Stimulated activated naive CD8-positive, alpha-beta T cell treated with anti-CD3 and anti-CD28 coated beads, Interleukin-15, Interleukin-2, amounts not matched to agents 100 U/mL and 50 U/mL, for 24 hours (primary cell): Measurements from ENCODE around the gene KCNJ10.

Source experiments
- ATAC-seq: fragments of 150-1000 bp; cut with Tn5 transposase; one replicate; pipeline ENCODE4 v1.10.0; 2021
- DNase-seq: peaks from one replicate; pipeline ENCODE4 v3.0.0; 2021

Gene KCNJ10

GRCh38 chr1:160024195-160024905 lies 45.6 kb downstream of the KCNJ10 start:
- DNase-seq (no peak), ATAC-seq (no peak)

DNA sequence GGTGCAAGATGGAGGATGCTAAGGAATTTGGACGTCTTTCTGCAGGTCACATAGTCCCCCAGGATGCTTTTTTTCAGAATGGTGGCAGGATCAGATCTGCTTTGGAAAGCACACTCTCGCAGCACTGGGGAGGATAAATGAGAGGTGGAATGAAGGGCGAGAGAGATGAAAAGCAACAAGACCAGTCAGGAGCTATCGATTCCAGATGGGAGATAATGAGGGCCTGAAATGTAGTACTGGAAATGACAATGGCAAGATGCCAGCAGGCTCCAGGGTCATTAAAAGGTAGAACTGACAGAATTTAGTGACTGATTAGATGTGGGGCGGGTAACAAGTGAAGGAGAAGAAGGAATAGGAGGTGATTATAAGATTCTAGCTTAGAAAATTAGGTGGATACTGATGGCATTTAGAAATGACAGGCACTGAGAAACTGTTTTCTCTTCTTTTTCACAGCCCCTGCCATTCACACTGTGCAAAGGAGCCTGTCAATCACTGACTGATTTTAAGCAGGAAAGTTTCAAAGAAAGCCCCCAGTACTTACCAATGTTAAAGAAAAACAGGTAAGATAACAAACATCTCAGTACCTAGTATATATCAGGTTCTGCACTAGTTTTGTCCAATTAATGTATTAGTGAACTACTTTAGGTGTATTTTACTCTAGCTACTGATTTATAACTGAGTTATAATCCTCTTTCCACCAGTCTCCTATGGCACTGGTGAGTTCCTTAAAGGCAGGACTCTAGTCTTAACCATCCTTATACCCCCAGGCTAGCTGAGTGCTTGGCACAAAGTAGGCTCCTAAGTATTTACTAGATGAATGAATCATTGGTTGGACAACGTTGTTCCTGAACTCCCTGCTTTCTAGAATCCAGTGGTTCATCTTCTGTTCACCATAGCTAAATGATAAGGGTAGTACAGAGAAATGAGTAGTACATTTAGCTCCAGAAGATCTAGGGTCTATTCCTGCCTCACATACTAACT lies 47.3 kb downstream of the KCNJ10 start:
- ATAC-seq (no peak), DNase-seq (no peak)

- DNase-seq (no peak), ATAC-seq (no peak)
These were observed 48.4 kb downstream of the KCNJ10 start for GRCh38 chr1:160021376-160022074.

- DNase-seq = no peak
- no peak for ATAC-seq
These were observed 49.8 kb downstream of the KCNJ10 start for GRCh38 chr1:160020196-160020595.

- no peak for DNase-seq
- no peak for ATAC-seq
These were observed 51.1 kb downstream of the KCNJ10 start for GRCh38 chr1:160018900-160019299.

DNA sequence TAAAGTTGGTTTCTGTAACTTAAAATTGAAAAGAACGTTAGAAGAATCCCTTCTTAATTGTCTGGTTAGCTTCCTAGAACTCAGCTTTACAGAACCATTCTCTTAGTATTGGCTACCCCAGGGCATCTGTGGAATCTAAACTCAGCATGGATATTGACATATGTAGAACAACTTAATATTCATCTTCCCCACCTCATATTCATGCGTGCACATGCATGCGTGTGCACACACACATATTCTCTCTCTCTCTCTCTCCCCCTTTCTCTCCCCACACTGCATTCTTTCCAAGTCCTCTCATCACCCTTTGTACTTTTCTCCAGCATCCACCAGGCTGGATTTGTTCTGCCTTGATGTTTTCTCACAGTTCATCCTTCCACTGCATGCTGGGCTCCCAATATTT lies 51.6 kb downstream of the KCNJ10 start:
- no peak for ATAC-seq
- DNase-seq = no peak

- ATAC-seq (no peak), DNase-seq (no peak)
These were observed 52.4 kb downstream of the KCNJ10 start for GRCh38 chr1:160017592-160017991.

DNA sequence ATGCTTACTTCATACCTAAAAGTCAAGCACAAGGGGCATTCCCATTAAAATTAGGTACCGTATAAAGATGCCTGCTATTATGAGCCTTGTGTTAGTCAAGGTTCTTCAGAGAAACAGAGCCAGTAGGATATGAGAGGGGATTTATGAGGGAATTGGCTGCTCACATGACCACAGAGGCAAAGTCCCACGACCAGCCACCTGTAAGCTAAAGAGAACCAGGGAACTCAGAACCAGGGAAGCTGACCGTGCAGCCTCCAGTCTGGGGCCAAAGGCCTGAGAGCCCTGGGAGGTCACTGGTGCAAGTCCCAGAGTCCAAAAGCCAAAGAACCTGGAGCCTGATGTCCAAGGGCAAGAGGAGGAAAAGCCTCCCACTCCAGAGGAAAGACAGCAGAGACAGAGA lies 58.2 kb downstream of the KCNJ10 start:
- ATAC-seq (no peak), DNase-seq (no peak)

- ATAC-seq (no peak), DNase-seq (no peak)
These were observed 60.2 kb downstream of the KCNJ10 start for GRCh38 chr1:160009801-160010200.

- DNase-seq = no peak
- no peak for ATAC-seq
These were observed 60.9 kb downstream of the KCNJ10 start for GRCh38 chr1:160009081-160009480.

DNA sequence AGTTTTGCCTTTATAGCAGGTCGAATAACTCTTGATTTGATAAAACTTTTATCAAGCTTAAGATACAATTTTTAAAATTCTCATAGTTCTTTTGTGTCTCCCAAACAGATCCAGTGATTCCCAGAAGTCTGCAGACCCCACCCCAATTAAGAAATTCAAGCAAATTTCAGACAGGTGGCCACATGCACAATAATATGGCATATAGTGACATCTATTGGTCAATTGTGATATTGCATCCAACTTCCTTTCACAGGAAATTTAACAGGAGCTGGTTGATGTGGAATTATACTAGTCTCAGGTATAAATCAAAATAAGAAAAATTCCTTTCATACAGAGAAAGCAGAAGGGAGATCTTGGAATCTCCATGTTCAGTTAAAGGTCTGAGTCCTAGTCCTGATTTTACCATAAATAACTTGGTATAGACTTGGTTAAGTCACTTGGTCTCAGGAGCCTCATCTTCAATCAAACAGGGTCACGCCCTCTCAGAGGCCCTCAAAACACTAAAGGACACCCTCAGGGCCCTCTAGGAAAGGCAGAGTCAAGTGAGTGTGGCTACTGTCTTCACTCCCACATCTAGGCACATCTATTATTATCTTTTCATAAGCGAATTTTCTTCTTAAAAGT lies 62.3 kb downstream of the KCNJ10 start:
- ATAC-seq = no peak
- no peak for DNase-seq

DNA sequence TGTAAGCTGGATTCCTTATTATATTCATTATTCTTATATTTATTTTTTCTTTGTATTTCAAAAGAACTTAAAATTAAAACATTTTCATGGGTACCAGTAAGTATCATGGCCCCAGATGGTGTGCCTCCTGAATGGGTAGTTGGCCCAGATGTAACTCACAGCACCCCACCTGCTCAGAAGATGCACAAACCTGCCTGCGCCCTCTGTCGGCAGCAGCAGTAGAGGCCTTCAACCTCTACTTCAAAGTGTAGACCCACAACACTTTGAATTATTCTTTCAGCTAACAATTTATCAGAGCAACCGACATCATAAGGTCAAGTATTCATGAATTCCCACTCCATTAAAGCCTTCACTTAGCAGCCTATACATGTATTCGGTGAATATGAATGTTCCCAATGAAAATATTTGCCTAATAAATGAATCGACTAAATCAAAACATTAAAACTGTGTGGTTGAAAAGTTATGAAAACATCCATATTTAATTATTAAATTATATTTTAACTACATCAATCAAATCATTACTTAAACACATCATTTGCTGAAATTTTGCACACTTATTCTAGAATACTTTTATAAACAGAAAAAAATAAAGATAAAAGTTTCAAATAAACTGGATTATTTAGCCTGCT lies 63.5 kb downstream of the KCNJ10 start:
- peak; percentile 76 for DNase-seq
- peak; percentile 76 for ATAC-seq

GRCh38 chr1:160005070-160005469 lies 64.9 kb downstream of the KCNJ10 start:
- DNase-seq (no peak), ATAC-seq (no peak)

- no peak for ATAC-seq
- DNase-seq = no peak
These were observed 65.5 kb downstream of the KCNJ10 start for GRCh38 chr1:160004425-160004824.

GRCh38 chr1:160004001-160004400 lies 66.0 kb downstream of the KCNJ10 start:
- ATAC-seq (no peak), DNase-seq (no peak)

GRCh38 chr1:160001440-160001839 lies 68.5 kb downstream of the KCNJ10 start:
- DNase-seq (no peak), ATAC-seq (no peak)

- ATAC-seq (no peak), DNase-seq (no peak)
These were observed 70.8 kb downstream of the KCNJ10 start for GRCh38 chr1:159999204-159999603.

DNA sequence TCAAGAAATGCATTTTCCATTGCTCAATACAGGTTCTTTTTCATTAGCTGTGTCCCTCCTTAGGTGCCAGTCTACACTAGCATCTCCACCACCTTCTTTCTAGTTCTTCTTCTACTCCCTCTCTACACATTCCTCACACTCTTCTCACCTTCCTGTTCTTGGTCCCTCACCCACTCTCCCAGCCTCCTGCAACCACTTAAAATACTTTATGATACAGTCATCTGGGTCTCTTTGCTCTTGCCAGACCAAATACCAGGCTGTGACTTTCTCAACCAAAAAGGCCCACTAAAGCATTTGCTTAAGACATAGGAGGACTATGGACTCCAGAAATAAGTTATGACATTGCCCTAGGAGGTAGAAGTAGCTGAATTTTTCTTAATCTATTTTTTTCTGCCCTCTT lies 73.3 kb downstream of the KCNJ10 start:
- ATAC-seq = no peak
- DNase-seq = no peak

DNA sequence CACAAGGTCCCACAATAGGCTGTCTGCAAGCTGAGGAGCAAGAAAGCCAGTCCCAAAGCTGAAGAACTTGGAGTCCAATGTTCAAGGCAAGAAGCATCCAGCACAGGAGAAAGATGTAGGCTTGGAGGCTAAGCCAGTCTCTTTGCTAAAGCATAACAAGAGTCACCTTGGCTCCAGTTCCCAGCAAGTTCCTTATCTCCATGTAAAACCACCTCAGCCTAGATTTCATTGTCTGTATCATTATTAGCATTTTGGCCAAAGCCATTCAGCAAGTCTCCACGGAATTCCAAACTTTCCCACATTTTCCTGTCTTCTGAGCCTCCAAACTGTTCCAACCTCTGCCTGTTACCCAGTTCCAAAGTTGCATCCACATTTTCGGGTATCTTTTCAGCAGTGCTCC lies 75.1 kb downstream of the KCNJ10 start:
- no peak for DNase-seq
- no peak for ATAC-seq

DNA sequence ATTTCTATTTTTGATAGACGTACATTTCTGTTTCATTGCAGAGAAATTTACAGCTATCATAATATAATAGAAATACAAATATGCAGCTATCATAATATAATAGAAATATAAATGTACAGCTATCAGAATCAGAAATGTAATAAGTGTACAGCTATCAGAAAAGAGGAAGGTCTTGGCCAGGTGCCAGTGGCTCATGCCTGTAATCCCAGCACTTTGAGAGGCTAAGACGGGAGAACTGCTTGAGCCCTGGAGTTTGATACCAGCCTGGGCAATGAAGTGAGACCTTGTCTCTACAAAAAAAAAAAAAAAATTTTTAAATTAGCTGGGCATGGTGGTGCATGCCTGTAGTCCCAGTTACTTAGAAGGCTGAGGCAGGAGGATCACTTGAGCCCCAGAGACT lies 76.0 kb downstream of the KCNJ10 start:
- ATAC-seq (no peak), DNase-seq (no peak)

GRCh38 chr1:159992161-159992560 lies 77.8 kb downstream of the KCNJ10 start:
- ATAC-seq = no peak
- no peak for DNase-seq

DNA sequence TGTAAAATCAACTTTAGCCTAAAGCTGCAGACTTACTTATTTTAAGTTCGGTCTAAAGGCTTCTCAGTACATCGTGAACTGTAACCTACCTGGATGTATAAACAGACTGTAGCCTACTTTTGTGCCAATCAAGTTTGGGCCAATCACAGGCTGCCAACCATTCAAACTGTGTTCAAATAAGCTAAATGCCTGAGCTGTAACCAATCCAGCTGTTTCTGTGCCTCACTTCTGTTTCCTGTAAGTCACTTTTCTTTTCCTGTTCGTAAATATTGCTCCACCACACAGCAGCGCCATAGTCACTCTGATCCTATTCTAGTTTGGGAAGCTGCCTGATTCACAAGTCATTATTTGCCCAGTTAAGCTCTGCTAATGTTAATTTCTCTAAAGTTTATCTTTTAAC lies 78.4 kb downstream of the KCNJ10 start:
- no peak for DNase-seq

More for the DNA sequence above, 78.4 kb downstream of the KCNJ10 start:
- ATAC-seq = no peak
